SK-N-SH treated with all-trans-retinoic acid at 6 μM for 48 hours (cell line): ENCODE data around the gene SLC1A7.

Experiments used
- CREB5 ChIP-seq: fragments of 250-450 bp; sonication (Bioruptor Pico); IDR thresholded peaks from 2 replicates; pipeline ENCODE4 v1.5.1; 2020; ENCODE audit warnings: low read depth, mild to moderate bottlenecking, moderate library complexity
- PATZ1 ChIP-seq: fragments of 250-450 bp; sonication (Bioruptor Pico); IDR thresholded peaks from 2 replicates; pipeline ENCODE4 v1.8.0; 2020; ENCODE audit warnings: mild to moderate bottlenecking, moderate library complexity, borderline replicate concordance
- PPARA ChIP-seq: fragments of 250-450 bp; sonication (Bioruptor Pico); IDR thresholded peaks from 2 replicates; pipeline ENCODE4 v1.5.0; 2020; ENCODE audit warnings: mild to moderate bottlenecking, borderline replicate concordance
- TOX ChIP-seq: fragments of 250-450 bp; sonication (Bioruptor Pico); IDR thresholded peaks from 2 replicates; pipeline ENCODE4 v1.8.0; 2021; ENCODE audit warnings: mild to moderate bottlenecking, moderate library complexity, borderline replicate concordance
- ZFP30 ChIP-seq: fragments of 450-650 bp; formaldehyde crosslinking; IDR thresholded peaks from 2 replicates; pipeline ENCODE4 v1.5.0; 2022; ENCODE audit warnings: mild to moderate bottlenecking, moderate library complexity

GRCh38 chr1:53188099-53188498 lies 45.7 kb upstream of the SLC1A7 start:
- TF ChIP-seq CREB5 (CRISPR knock-in tag) (no peak), TOX (CRISPR knock-in tag) (no peak), PPARA (CRISPR knock-in tag) (no peak), ZFP30 (CRISPR knock-in tag) (no peak), PATZ1 (CRISPR knock-in tag) (no peak)
